Measurements from ENCODE around the gene CXCR1. TPM values are rescaled to one million over a fixed set of nuclear protein-coding genes. Genes with fewer than 3 reads are reported as not detected.

CXCR1 gene
- total RNA-seq, 1 donor, result not detected

- H3K79me2 ChIP-seq (ENCODE audit: insufficient read depth, low read length), result no peaks in the 10 kb centered on the region
- DNase-seq (ENCODE audit: insufficient read length, low spot score, missing footprints), result no peak
- no peaks in the 10 kb centered on the region for H3K4me1 ChIP-seq (ENCODE audit: insufficient read depth, low read length)
- H3K4me3 ChIP-seq (ENCODE audit: insufficient read depth, low read length), result no peak overlapping the region
- H4K20me1 ChIP-seq (ENCODE audit: insufficient read depth, low read length), result no peaks in the 10 kb centered on the region
- peaks cover 40% of the 10 kb centered on the region for H3K27me3 ChIP-seq (ENCODE audit: insufficient read depth, low read length)
- no peak overlapping the region for H3K27ac ChIP-seq (ENCODE audit: low read depth, low read length)
- no peak overlapping the region for H3K4me2 ChIP-seq (ENCODE audit: insufficient read depth, low read length)
- H3K9me3 ChIP-seq (ENCODE audit: low read depth, low read length), result no peaks in the 10 kb centered on the region
- H3K36me3 ChIP-seq (ENCODE audit: insufficient read depth, low read length), result no peaks in the 10 kb centered on the region
- no peak for TF ChIP-seq CTCF (IDR thresholded peaks at IDR 0.05; ENCODE audit: extremely low read depth, low read depth, low read length)
- H2AFZ ChIP-seq (ENCODE audit: low read length), result no peak overlapping the region
Observed at GRCh38 chr2:218130822-218131221, 35.9 kb downstream of the CXCR1 start.

DNA sequence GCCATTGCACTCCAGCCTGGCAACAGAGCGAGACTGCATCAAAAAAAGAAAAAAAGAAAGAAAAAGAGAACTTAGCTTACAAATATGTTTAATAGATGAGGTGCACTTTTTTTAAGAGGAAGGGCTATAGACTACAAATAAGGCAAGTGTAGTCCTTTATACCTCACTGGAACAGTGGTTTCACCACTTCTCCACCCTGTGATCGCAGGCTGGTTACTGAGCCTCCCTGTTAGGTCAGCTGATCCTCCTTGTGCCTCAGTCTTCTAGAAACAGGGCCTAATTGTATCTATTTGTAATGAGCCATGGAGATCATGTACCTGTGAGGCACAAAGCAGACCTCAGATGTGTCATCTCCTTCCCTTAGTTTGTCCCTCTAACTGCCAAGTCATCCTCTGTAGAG, 36.4 kb downstream of the CXCR1 start:
- H3K4me2 ChIP-seq (ENCODE audit: insufficient read depth, low read length), result no peak overlapping the region
- H3K36me3 ChIP-seq (ENCODE audit: insufficient read depth, low read length), result no peaks in the 10 kb centered on the region
- no peak for TF ChIP-seq CTCF (IDR thresholded peaks at IDR 0.05; ENCODE audit: extremely low read depth, low read depth, low read length)
- DNase-seq (ENCODE audit: insufficient read length, low spot score, missing footprints), result no peak
- no peak overlapping the region for H3K4me3 ChIP-seq (ENCODE audit: insufficient read depth, low read length)
- no peaks in the 10 kb centered on the region for H4K20me1 ChIP-seq (ENCODE audit: insufficient read depth, low read length)
- no peak overlapping the region for H3K27ac ChIP-seq (ENCODE audit: low read depth, low read length)
- H3K79me2 ChIP-seq (ENCODE audit: insufficient read depth, low read length), result no peaks in the 10 kb centered on the region
- no peaks in the 10 kb centered on the region for H3K4me1 ChIP-seq (ENCODE audit: insufficient read depth, low read length)
- no peak overlapping the region for H2AFZ ChIP-seq (ENCODE audit: low read length)
- no peaks in the 10 kb centered on the region for H3K9me3 ChIP-seq (ENCODE audit: low read depth, low read length)
- H3K27me3 ChIP-seq (ENCODE audit: insufficient read depth, low read length), result peaks cover 45% of the 10 kb centered on the region

- no peaks in the 10 kb centered on the region for H3K36me3 ChIP-seq (ENCODE audit: insufficient read depth, low read length)
- H3K4me1 ChIP-seq (ENCODE audit: insufficient read depth, low read length), result no peaks in the 10 kb centered on the region
- H3K4me3 ChIP-seq (ENCODE audit: insufficient read depth, low read length), result no peak overlapping the region
- H3K4me2 ChIP-seq (ENCODE audit: insufficient read depth, low read length), result no peak overlapping the region
- H3K27me3 ChIP-seq (ENCODE audit: insufficient read depth, low read length), result peaks cover 53% of the 10 kb centered on the region
- no peak overlapping the region for H2AFZ ChIP-seq (ENCODE audit: low read length)
- no peaks in the 10 kb centered on the region for H4K20me1 ChIP-seq (ENCODE audit: insufficient read depth, low read length)
- peak; percentile 69 for DNase-seq (ENCODE audit: insufficient read length, low spot score, missing footprints)
- no peaks in the 10 kb centered on the region for H3K9me3 ChIP-seq (ENCODE audit: low read depth, low read length)
- no peaks in the 10 kb centered on the region for H3K79me2 ChIP-seq (ENCODE audit: insufficient read depth, low read length)
- TF ChIP-seq CTCF (IDR thresholded peaks at IDR 0.05; ENCODE audit: extremely low read depth, low read depth, low read length), result no peak
- H3K27ac ChIP-seq (ENCODE audit: low read depth, low read length), result no peak overlapping the region
Observed at GRCh38 chr2:218129458-218130135, 37.2 kb downstream of the CXCR1 start.

DNA sequence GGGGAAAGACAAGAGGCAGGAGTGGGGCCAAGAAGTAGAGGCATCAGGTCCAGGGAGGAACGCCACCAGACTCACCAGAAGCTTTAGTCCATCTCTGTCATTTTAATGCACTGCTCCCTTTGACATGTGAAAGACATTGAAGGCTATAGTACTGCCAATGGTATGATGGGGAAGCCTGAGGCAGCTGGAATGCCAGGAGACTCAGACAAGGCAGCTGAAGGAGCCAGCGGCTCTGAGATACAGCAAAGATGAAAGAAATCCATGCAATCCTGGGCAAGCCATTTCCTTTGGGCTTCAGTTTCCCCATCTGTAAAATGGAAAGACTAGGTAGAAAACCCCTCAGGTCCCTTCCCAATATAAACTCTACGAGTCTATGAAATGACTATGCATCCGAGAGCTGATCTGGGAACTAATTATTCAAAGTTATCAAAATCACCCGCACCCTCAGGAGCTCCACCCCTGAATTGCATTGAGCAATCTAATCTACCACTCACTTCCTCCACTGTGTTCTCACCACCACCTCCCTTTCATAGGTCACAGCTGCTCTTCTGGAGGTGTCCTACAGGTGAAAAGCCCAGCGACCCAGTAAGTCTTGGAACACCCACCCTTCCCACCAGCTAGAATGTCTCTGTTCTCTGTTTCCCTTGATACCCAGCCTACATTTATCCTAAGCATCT, 37.8 kb downstream of the CXCR1 start:
- Histone ChIP-seq H3K27ac (ENCODE audit: low read depth, low read length) (no peak overlapping the region), H3K27me3 (ENCODE audit: insufficient read depth, low read length) (peaks cover 53% of the 10 kb centered on the region), H2AFZ (ENCODE audit: low read length) (no peak overlapping the region), H3K36me3 (ENCODE audit: insufficient read depth, low read length) (no peaks in the 10 kb centered on the region), H3K4me2 (ENCODE audit: insufficient read depth, low read length) (no peak overlapping the region), H4K20me1 (ENCODE audit: insufficient read depth, low read length) (no peaks in the 10 kb centered on the region), H3K4me3 (ENCODE audit: insufficient read depth, low read length) (no peak overlapping the region), H3K9me3 (ENCODE audit: low read depth, low read length) (no peaks in the 10 kb centered on the region), H3K4me1 (ENCODE audit: insufficient read depth, low read length) (no peaks in the 10 kb centered on the region), H3K79me2 (ENCODE audit: insufficient read depth, low read length) (no peaks in the 10 kb centered on the region)
- TF ChIP-seq CTCF (IDR thresholded peaks at IDR 0.05; ENCODE audit: extremely low read depth, low read depth, low read length), result no peak
- no peak for DNase-seq (ENCODE audit: insufficient read length, low spot score, missing footprints)
